Measurements from ENCODE around the gene LRRC8B. TPM values are rescaled to one million over a fixed set of nuclear protein-coding genes. Genes with fewer than 3 reads are reported as not detected.

LRRC8B gene
- total RNA-seq, 2 experiments from 2014 or later = 4.4 to 9.9 TPM

DNA sequence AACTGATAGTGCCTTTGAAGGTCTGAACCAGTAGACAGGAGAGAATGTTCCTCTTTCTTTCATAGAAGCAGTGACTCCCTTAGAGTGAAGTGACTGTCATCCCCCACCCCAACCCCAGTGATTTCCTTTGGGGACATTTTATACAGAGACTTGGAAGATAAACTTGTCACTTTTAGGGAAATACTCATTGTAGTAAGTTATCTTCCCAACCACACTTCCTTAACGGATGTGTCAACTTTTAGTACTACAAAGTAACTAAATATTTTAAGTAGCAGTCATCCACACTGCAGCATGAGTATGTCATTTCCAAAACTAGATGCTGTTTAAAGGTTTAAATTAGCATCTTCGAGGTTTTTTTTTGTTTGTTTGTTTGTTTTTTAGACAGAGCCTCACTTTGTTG lies 13.7 kb downstream of the LRRC8B start:
- POLR2A ChIA-PET = no interaction called here
- Histone ChIP-seq H4K20me1 (ENCODE audit: insufficient read depth, low read length) (no peaks in the 10 kb centered on the region; the same call in 1 of the 2 replicates), H3K4me3 (ENCODE audit: low read depth, low read length, poor library complexity, severe bottlenecking) (no peak overlapping the region), H3K9me3 (ENCODE audit: low read length) (no peaks in the 10 kb centered on the region), H3K4me1 (ENCODE audit: insufficient read depth, low read length, poor library complexity, severe bottlenecking) (no peaks in the 10 kb centered on the region), H2AFZ (ENCODE audit: low read length) (no peak overlapping the region), H3K79me2 (ENCODE audit: insufficient read depth, low read depth, low read length) (peaks cover 5% of the 10 kb centered on the region), H3K27ac (ENCODE audit: low read depth, low read length, poor library complexity, severe bottlenecking) (no peak overlapping the region), H3K9me2 (ENCODE audit: insufficient read depth, low read length) (no peaks in the 10 kb centered on the region), H3K4me2 (ENCODE audit: low read length) (no peak overlapping the region), H3K36me3 (ENCODE audit: insufficient read depth, low read length) (no peaks in the 10 kb centered on the region)
- BruUV-seq (replicated peaks) = no TSS peak
- DNase-seq (ENCODE audit: low spot score) = no peak
- CTCF ChIA-PET (ENCODE audit: unreplicated experiment) = no interaction called here
- TF ChIP-seq EZH2phosphoT487 (IDR thresholded peaks at IDR 0.05; ENCODE audit: borderline replicate concordance, low read depth, low read length) = no peak
- TF ChIP-seq, protein P1, sequence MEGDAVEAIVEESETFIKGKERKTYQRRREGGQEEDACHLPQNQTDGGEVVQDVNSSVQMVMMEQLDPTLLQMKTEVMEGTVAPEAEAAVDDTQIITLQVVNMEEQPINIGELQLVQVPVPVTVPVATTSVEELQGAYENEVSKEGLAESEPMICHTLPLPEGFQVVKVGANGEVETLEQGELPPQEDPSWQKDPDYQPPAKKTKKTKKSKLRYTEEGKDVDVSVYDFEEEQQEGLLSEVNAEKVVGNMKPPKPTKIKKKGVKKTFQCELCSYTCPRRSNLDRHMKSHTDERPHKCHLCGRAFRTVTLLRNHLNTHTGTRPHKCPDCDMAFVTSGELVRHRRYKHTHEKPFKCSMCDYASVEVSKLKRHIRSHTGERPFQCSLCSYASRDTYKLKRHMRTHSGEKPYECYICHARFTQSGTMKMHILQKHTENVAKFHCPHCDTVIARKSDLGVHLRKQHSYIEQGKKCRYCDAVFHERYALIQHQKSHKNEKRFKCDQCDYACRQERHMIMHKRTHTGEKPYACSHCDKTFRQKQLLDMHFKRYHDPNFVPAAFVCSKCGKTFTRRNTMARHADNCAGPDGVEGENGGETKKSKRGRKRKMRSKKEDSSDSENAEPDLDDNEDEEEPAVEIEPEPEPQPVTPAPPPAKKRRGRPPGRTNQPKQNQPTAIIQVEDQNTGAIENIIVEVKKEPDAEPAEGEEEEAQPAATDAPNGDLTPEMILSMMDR (conservative IDR thresholded peaks at IDR 0.05; ENCODE audit: low read length) = no peak
- intact Hi-C loops (cut with micrococcal nuclease; ENCODE audit: unreplicated experiment) = no loop called here

DNA sequence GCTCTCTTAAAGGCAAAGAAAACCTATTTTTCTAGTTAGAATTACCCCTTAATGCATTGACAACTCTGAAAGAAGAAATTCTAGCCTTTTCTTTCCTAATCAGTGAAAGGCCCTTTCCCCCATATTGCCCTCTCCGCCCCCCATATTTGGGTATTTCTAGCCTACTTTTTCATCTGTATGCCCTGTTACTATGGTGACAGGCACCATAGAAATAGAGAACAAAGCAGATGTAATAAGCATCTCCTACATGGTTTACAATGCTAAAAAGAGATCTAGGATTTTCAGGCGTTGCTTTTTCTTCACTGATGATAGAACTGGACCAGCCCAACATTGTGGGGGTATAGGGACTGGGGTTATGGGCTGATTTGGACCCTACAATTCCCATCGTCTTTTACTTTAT lies 14.5 kb downstream of the LRRC8B start:
- Histone ChIP-seq H3K79me2 (ENCODE audit: insufficient read depth, low read depth, low read length) (peaks cover 5% of the 10 kb centered on the region), H3K27ac (ENCODE audit: low read depth, low read length, poor library complexity, severe bottlenecking) (no peak overlapping the region), H3K4me1 (ENCODE audit: insufficient read depth, low read length, poor library complexity, severe bottlenecking) (no peaks in the 10 kb centered on the region), H2AFZ (ENCODE audit: low read length) (no peak overlapping the region), H3K9me2 (ENCODE audit: insufficient read depth, low read length) (no peaks in the 10 kb centered on the region), H3K36me3 (ENCODE audit: insufficient read depth, low read length) (no peaks in the 10 kb centered on the region), H4K20me1 (ENCODE audit: insufficient read depth, low read length) (no peaks in the 10 kb centered on the region; the same call in 1 of the 2 replicates), H3K4me2 (ENCODE audit: low read length) (no peak overlapping the region), H3K4me3 (ENCODE audit: low read depth, low read length, poor library complexity, severe bottlenecking) (no peak overlapping the region), H3K9me3 (ENCODE audit: low read length) (no peaks in the 10 kb centered on the region)
- no peak for DNase-seq (ENCODE audit: low spot score)
- POLR2A ChIA-PET = interaction anchor here (1.0 to 1.8 kb wide), 3 partner anchors 14 to 91 kb away, joined by 3 to 6 read pairs (median 3); no protein-coding TSS in a partner anchor
- no TSS peak for BruUV-seq (replicated peaks)
- TF ChIP-seq, protein P1 (conservative IDR thresholded peaks at IDR 0.05; ENCODE audit: low read length) = no peak
- no peak for TF ChIP-seq EZH2phosphoT487 (IDR thresholded peaks at IDR 0.05; ENCODE audit: borderline replicate concordance, low read depth, low read length)
- CTCF ChIA-PET (ENCODE audit: unreplicated experiment) = no interaction called here
- intact Hi-C loops (cut with micrococcal nuclease; ENCODE audit: unreplicated experiment) = no loop called here

DNA sequence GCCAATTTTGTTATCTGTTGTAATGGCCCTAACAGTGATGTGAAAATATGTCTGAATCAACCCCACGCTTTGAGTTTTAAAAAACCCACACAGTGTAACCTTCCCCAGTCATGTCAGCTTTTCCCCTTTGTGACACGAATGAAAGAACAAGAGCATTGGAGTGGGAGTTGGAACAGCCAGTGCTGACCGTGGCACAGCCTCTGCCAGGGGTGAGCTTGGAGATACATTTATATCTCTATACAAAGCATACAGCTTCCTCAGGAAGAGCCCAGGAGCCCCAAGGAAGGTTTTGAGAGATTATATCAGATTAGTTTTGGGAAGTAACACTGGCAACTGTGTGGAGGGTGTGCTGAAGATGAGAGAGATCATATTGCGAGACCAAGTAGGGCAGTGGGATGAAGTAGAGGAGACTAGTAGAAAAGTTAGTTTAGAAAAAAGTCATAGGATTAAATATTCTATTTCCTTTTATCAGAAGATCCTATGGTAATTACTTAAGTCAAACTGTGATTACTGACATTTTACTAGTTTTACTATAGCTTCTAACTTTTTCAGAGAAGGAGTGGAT lies 15.9 kb downstream of the LRRC8B start:
- POLR2A ChIA-PET = interaction anchor here (0.7 to 1.8 kb wide), 5 partner anchors 9 to 436 kb away, joined by 3 to 6 read pairs (median 3); no protein-coding TSS in a partner anchor
- CTCF ChIA-PET (ENCODE audit: unreplicated experiment) = no interaction called here
- BruUV-seq (replicated peaks) = no TSS peak
- H3K9me2 ChIP-seq (ENCODE audit: insufficient read depth, low read length) = no peaks in the 10 kb centered on the region
- peaks cover 5% of the 10 kb centered on the region for H3K79me2 ChIP-seq (ENCODE audit: insufficient read depth, low read depth, low read length)
- no peaks in the 10 kb centered on the region; the same call in 1 of the 2 replicates for H4K20me1 ChIP-seq (ENCODE audit: insufficient read depth, low read length)
- no peak overlapping the region for H3K27ac ChIP-seq (ENCODE audit: low read depth, low read length, poor library complexity, severe bottlenecking)
- intact Hi-C loops (cut with micrococcal nuclease; ENCODE audit: unreplicated experiment) = no loop called here
- no peak overlapping the region for H3K4me3 ChIP-seq (ENCODE audit: low read depth, low read length, poor library complexity, severe bottlenecking)
- H2AFZ ChIP-seq (ENCODE audit: low read length) = no peak overlapping the region
- DNase-seq (ENCODE audit: low spot score) = no peak
- H3K36me3 ChIP-seq (ENCODE audit: insufficient read depth, low read length) = no peaks in the 10 kb centered on the region
- no peaks in the 10 kb centered on the region for H3K4me1 ChIP-seq (ENCODE audit: insufficient read depth, low read length, poor library complexity, severe bottlenecking)
- no peak for TF ChIP-seq EZH2phosphoT487 (IDR thresholded peaks at IDR 0.05; ENCODE audit: borderline replicate concordance, low read depth, low read length)
- TF ChIP-seq, protein P1 (conservative IDR thresholded peaks at IDR 0.05; ENCODE audit: low read length) = no peak
- no peak overlapping the region for H3K4me2 ChIP-seq (ENCODE audit: low read length)
- H3K9me3 ChIP-seq (ENCODE audit: low read length) = no peaks in the 10 kb centered on the region

All from OCI-LY7 (cell line).